Measurements from ENCODE around the gene CAMTA1.

- no peak for TF ChIP-seq CTCF (conservative IDR thresholded peaks at IDR 0.05; ENCODE audit: low read depth, low read length)
- no peak for TF ChIP-seq EZH2 (IDR thresholded peaks at IDR 0.05; ENCODE audit: borderline replicate concordance, low read depth, low read length, poor library complexity, severe bottlenecking)
Observed at GRCh38 chr1:6757719-6758435, 27.4 kb upstream of the CAMTA1 start.

Data from A673 (cell line).